Activated CD8-positive, alpha-beta memory T cell treated with anti-CD3 and anti-CD28 coated beads, Interleukin-2, amount 50 U/mL, for 24 hours (primary cell): Measurements from ENCODE around the gene CMTM1.
"Not testable (repeated sequence)": the region's sequence is repeated elsewhere in the genome, so short reads cannot be mapped to it uniquely, and the experiment has no call there.

Source experiments
- DNase-seq: peaks from one replicate; pipeline ENCODE4 v3.0.0-alpha.2; 2020; ENCODE audit errors: extremely low read depth

The CMTM1 gene

GRCh38 chr16:66614161-66614802, 48.0 kb downstream of the CMTM1 start:
- no peak for DNase-seq

- no peak for DNase-seq
Measured at GRCh38 chr16:66616169-66616568, 49.9 kb downstream of the CMTM1 start.

- no peak for DNase-seq
Measured at GRCh38 chr16:66616592-66616991, 50.4 kb downstream of the CMTM1 start.

DNA sequence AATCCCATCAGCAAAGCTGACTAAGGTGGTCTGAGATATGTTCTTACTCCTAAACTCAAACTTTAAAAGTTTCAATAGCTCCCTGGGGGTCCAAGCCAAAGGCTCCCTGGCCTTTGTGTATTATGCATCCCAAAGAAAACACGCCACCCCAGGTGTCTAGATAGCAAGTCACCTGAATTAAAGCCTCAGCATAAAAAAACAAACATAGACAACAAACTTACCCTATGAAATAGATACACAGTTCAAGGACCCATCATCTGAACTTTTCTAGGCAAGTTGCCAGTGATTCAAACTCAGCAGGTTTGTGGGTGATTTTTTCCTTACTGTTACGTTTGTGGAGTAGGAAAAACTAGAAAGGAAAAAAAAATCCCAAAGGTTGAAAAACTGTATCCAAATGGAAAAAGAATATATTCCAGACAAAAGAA, 50.8 kb downstream of the CMTM1 start:
- no peak for DNase-seq

DNA sequence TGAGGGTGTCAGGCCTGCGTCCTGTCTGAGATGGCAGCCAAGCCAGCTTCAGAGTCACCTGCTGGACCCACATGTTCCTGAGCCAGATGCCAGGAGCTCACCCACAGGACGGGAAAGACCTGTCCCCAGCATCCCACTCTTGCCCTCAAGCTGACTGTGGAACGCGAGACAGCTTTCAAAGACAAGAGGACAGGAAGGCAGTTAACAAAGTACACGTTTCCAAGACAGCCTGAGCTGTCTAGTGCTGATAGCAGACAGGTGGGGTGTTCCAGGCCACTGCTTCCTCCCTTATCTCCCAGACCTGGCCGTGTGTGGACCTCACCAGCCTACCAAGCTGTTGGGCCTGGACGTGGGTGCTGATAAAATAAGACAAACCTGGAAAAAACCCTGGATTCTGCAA, 51.5 kb downstream of the CMTM1 start:
- no peak for DNase-seq

GRCh38 chr16:66618588-66619375, 52.5 kb downstream of the CMTM1 start:
- no peak for DNase-seq

DNA sequence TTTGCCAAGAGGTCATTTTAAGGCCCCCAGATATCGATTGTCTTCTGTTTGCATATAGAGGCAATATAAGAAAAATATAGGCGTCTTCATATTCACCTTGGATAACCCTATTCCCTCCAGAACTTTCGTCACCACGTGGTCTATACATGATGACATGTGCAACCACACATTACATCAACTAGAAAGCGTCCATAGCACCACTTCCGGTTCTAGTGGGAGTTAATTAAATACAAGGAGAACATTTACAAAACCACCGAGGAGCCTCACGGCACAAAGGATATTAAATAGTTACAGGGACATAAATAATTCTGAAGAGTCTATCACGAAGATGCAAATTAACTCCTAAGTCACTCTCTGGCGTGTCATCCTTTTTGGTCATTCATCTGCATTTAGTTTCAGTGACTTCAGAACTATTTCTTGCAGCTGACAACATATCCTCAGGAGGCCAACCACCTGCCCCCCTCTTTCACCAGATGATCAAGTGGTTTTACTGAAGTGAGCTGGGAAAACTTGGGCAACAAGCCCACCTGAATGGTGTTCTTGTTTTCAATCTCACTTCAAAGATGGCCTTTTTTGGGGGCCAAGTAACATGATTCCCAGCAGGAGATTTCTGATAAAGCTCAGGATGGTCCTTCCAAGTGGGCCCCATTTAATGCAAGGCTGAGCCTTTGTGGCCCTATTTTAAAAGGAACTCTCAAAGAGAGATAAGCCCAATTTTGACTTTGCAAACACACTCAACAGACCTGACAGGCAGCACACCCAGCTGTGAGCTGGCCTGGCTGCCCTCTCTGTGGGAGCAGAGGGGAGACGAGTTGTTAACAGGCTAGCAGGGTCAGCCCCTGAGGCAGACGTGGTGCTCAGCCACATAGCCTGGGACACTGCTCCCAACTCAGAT, 53.5 kb downstream of the CMTM1 start:
- no peak for DNase-seq

DNA sequence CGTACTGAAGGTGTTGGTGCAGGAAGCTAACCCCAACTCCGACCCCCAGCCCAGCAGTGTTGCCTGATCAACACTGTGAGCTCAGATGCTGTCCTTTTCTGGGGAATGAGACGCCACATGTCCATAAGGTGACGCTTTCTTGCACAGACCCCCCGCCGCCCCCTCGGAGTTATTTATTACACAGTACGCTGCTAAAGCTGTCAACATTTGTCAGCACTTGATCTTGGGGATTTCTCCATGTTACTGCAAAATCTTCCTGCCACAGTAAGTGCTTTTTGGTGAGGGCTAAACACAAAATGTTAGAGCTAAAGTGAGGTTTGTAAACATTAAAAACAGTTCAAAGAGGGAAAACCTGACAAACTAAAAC, 54.2 kb downstream of the CMTM1 start:
- no peak for DNase-seq

- no peak for DNase-seq
Measured at GRCh38 chr16:66621973-66622372, 55.7 kb downstream of the CMTM1 start.

DNA sequence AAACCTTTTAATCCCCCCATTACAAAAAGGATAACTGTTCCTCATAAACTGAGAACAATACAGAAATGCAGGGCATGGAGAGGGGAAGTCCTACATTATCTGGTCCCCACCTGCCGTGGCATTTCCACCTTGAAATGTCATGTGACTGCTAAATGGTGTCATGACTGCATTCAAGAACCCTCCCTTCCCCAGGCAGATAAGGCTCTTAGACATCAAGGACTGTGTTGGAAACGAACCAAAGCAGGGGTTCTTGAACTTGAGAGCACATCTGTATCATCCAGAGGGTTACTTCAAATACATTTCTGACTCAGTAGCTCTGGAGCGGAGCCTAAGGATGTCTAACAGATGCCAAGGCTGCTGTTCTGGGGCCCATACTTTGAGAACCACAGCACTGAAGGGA, 56.6 kb downstream of the CMTM1 start:
- DNase-seq, result no peak

GRCh38 chr16:66623755-66624154, 57.5 kb downstream of the CMTM1 start:
- DNase-seq, result no peak

- not testable (repeated sequence) for DNase-seq
Measured at GRCh38 chr16:66627611-66628378, 61.6 kb downstream of the CMTM1 start.
